IMR-90 (cell line): ENCODE results near the gene MGRN1. TPM values are rescaled to one million over a fixed set of nuclear protein-coding genes. Genes with fewer than 3 reads are reported as not detected.
A peak's percentile ranks its signal among the peaks of the same experiment; 100 is the strongest.

Experiments
- ATAC-seq: fragments of 200-7000 bp; cut with Tn5 transposase; 2 replicates; pipeline ENCODE4 v1.9.1; 2020; ENCODE audit warnings: low read depth, mild to moderate bottlenecking, moderate library complexity
- BruUV-seq: library from RNA; stranded (reverse); fragments of 400-500 nt; replicated peaks from 2 replicates; lab custom pipeline; 2021; lab: Mats Ljungman, UMichigan
- CTCF ChIA-PET: fragments of 300-600 bp; formaldehyde crosslinking; extraction: SDS; loops from one replicate; lab custom pipeline; 2021; ENCODE audit warnings: antibody characterized with exemption; lab: Yijun Ruan, JAX
- POLR2A ChIA-PET: fragments of 300-600 bp; sonication (Branson Sonifier 250); formaldehyde crosslinking; loops from one replicate; lab custom pipeline; 2022; ENCODE audit warnings: antibody characterized with exemption; ENCODE audit not compliant: unreplicated experiment; lab: Charles Lee
- DNase-seq: peaks from one replicate; pipeline ENCODE4 v3.0.0; 2013
- H2AFZ ChIP-seq: replicated peaks from 2 replicates; pipeline ENCODE3; 2013; ENCODE audit warnings: low read length, mild to moderate bottlenecking; ENCODE audit not compliant: poor library complexity
- H2AK5ac ChIP-seq: 2 replicates; pipeline ENCODE4 v1.6.1; 2013; ENCODE audit warnings: low read depth, low read length, inconsistent platforms
- H2AK9ac ChIP-seq: replicated peaks from 2 replicates; pipeline ENCODE3; 2013; ENCODE audit warnings: mild to moderate bottlenecking, low read depth, low read length, moderate library complexity; ENCODE audit not compliant: poor library complexity
- H2BK120ac ChIP-seq: 2 replicates; pipeline ENCODE4 v1.6.1; 2013; ENCODE audit warnings: low read depth, low read length, inconsistent platforms
- H2BK15ac ChIP-seq: 3 replicates; pipeline ENCODE4 v1.6.1; 2013; ENCODE audit warnings: low read depth, low read length, inconsistent platforms
- H2BK20ac ChIP-seq: 2 replicates; pipeline ENCODE4 v1.6.1; 2013; ENCODE audit warnings: low read depth, mild to moderate bottlenecking, inconsistent platforms, low read length, moderate library complexity
- H2BK5ac ChIP-seq: 2 replicates; pipeline ENCODE4 v1.6.1; 2013; ENCODE audit warnings: mild to moderate bottlenecking, low read depth, low read length, inconsistent platforms; ENCODE audit not compliant: poor library complexity, severe bottlenecking
- H3K14ac ChIP-seq: replicated peaks from 2 replicates; pipeline ENCODE4 v1.6.1; 2013; ENCODE audit warnings: low read depth, low read length, inconsistent platforms
- H3K18ac ChIP-seq: 2 replicates; pipeline ENCODE4 v1.6.1; 2013; ENCODE audit warnings: low read depth, low read length, control low read depth
- H3K23ac ChIP-seq: 2 replicates; pipeline ENCODE4 v1.6.1; 2013; ENCODE audit warnings: low read depth, low read length, inconsistent platforms
- H3K27ac ChIP-seq: 2 replicates; pipeline ENCODE4 v1.5.1; 2013; ENCODE audit warnings: mild to moderate bottlenecking, control low read depth, low read length; ENCODE audit not compliant: insufficient read depth
- H3K27me3 ChIP-seq: 2 replicates; pipeline ENCODE4 v1.6.1; 2013; ENCODE audit warnings: low read length; ENCODE audit not compliant: control insufficient read depth, insufficient read depth
- H3K36me3 ChIP-seq: 2 replicates; pipeline ENCODE4 v1.6.1; 2013; ENCODE audit warnings: low read length, mixed read lengths; ENCODE audit not compliant: control insufficient read depth, insufficient read depth
- H3K4ac ChIP-seq: 2 replicates; pipeline ENCODE4 v1.6.1; 2013; ENCODE audit warnings: low read depth, low read length, inconsistent platforms
- H3K4me1 ChIP-seq: 2 replicates; pipeline ENCODE4 v1.6.1; 2013; ENCODE audit warnings: low read length, mixed read lengths; ENCODE audit not compliant: control insufficient read depth, insufficient read depth
- H3K4me2 ChIP-seq: 2 replicates; pipeline ENCODE4 v1.6.1; 2013; ENCODE audit warnings: low read depth, mild to moderate bottlenecking, control low read depth, low read length, moderate library complexity
- H3K4me3 ChIP-seq: 2 replicates; pipeline ENCODE4 v1.5.1; 2013; ENCODE audit warnings: low read depth, mild to moderate bottlenecking, control low read depth, low read length, moderate library complexity; ENCODE audit not compliant: insufficient read depth
- H3K56ac ChIP-seq: 2 replicates; pipeline ENCODE4 v1.6.1; 2013; ENCODE audit warnings: low read length, inconsistent platforms; ENCODE audit not compliant: insufficient read depth; ENCODE audit errors: extremely low read depth
- H3K79me1 ChIP-seq, 2 experiments: 2 replicates each; pipeline ENCODE4 v1.6.1; 2013; ENCODE audit warnings: low read length in 2 of 2, inconsistent platforms in 1 of 2, low read depth in 1 of 2
- H3K9ac ChIP-seq: 2 replicates; pipeline ENCODE4 v1.6.1; 2013; ENCODE audit warnings: low read depth, low read length, control low read depth
- H3K9me1 ChIP-seq: 2 replicates; pipeline ENCODE4 v1.6.1; 2013; ENCODE audit warnings: low read length, inconsistent platforms; ENCODE audit not compliant: insufficient read depth
- H3K9me3 ChIP-seq: 2 replicates; pipeline ENCODE4 v1.6.1; 2013; ENCODE audit warnings: low read length; ENCODE audit not compliant: control insufficient read depth, insufficient read depth
- H4K20me1 ChIP-seq: 2 replicates; pipeline ENCODE4 v1.6.1; 2013; ENCODE audit warnings: low read length, inconsistent platforms; ENCODE audit not compliant: insufficient read depth
- H4K5ac ChIP-seq: 2 replicates; pipeline ENCODE4 v1.6.1; 2013; ENCODE audit warnings: mild to moderate bottlenecking, low read depth, low read length, control low read depth
- H4K8ac ChIP-seq, 2 experiments: 2 replicates each; pipeline ENCODE4 v1.6.1; 2013; ENCODE audit warnings: low read depth in 2 of 2, low read length in 2 of 2, control low read depth in 1 of 2, inconsistent platforms in 1 of 2
- H4K91ac ChIP-seq: 2 replicates; pipeline ENCODE4 v1.6.1; 2013; ENCODE audit warnings: low read depth, low read length, inconsistent platforms; ENCODE audit not compliant: insufficient read depth
- BHLHE40 ChIP-seq: fragments of 150-350 bp; IDR thresholded peaks from 2 replicates; pipeline ENCODE4 v1.6.1; 2016; ENCODE audit warnings: mild to moderate bottlenecking, low read depth, low read length
- MAFK ChIP-seq: IDR thresholded peaks from 2 replicates; pipeline ENCODE4 v1.6.1; 2012; ENCODE audit warnings: low read depth, low read length, improper control_type of control experiment
- MAZ ChIP-seq: IDR thresholded peaks from 2 replicates; pipeline ENCODE4 v1.6.1; 2012; ENCODE audit warnings: low read depth, mild to moderate bottlenecking, low read length, improper control_type of control experiment, moderate library complexity, borderline replicate concordance
- MXI1 ChIP-seq: IDR thresholded peaks from 2 replicates; pipeline ENCODE4 v1.6.1; 2012; ENCODE audit warnings: low read depth, mild to moderate bottlenecking, low read length, moderate library complexity, borderline replicate concordance
- RAD21 ChIP-seq: IDR thresholded peaks from 2 replicates; pipeline ENCODE4 v1.6.1; 2012; ENCODE audit warnings: low read length, improper control_type of control experiment
- WGBS, 2 experiments: methylation state at CpG; one replicate each; pipeline versions ENCODE4 v1.1.5 to v1.1.7; 2013; ENCODE audit warnings: missing lambda C conversion rate in 2 of 2; ENCODE audit not compliant: insufficient read length in 1 of 2; ENCODE audit errors: extremely low coverage in 2 of 2; 5-methylcytosine and 5-hydroxymethylcytosine counted together
- dilution Hi-C: fragments of 300-500 bp; cut with HindIII; formaldehyde crosslinking; loops from one replicate; pipeline ENCODE4 v1.14.3; 2018; ENCODE audit warnings: low sequenced_read_pairs; ENCODE audit not compliant: unreplicated experiment
- in situ Hi-C: fragments of 300-500 bp; cut with MboI; formaldehyde crosslinking; loops from 3 replicates; pipeline ENCODE4 v1.14.3; 2019; ENCODE audit warnings: low sequenced_read_pairs, inconsistent platforms, mixed read lengths
- intact Hi-C: fragments of 100-400 bp; cut with micrococcal nuclease; formaldehyde crosslinking; loops from 2 replicates; pipeline ENCODE4 v1.10.0; 2022
- polyA plus RNA-seq, 3 experiments: library from polyadenylated mRNA; depleted of rRNA; stranded (reverse); fragments of >200 nt; gene quantifications; 2 replicates each; pipeline ENCODE4 v1.2.3, GENCODE V29; 2012; ENCODE audit warnings: low replicate concordance in 1 of 3
- total RNA-seq: library from RNA; depleted of rRNA; stranded (reverse); fragments of >200 nt; gene quantifications from 2 replicates; pipeline ENCODE4 v1.2.3, GENCODE V29; 2012
- TF ChIP-seq, protein P1 (sequence below): fragments of 150-350 bp; IDR thresholded peaks from 2 replicates; pipeline ENCODE4 v1.6.1; 2016; ENCODE audit warnings: low read depth, mild to moderate bottlenecking, low read length, moderate library complexity, borderline replicate concordance

MGRN1 gene
- total and polyA plus RNA-seq, 2 of the 4 experiments (the other 2 are of a cell fraction) = 11.7 to 32.7 TPM

DNA sequence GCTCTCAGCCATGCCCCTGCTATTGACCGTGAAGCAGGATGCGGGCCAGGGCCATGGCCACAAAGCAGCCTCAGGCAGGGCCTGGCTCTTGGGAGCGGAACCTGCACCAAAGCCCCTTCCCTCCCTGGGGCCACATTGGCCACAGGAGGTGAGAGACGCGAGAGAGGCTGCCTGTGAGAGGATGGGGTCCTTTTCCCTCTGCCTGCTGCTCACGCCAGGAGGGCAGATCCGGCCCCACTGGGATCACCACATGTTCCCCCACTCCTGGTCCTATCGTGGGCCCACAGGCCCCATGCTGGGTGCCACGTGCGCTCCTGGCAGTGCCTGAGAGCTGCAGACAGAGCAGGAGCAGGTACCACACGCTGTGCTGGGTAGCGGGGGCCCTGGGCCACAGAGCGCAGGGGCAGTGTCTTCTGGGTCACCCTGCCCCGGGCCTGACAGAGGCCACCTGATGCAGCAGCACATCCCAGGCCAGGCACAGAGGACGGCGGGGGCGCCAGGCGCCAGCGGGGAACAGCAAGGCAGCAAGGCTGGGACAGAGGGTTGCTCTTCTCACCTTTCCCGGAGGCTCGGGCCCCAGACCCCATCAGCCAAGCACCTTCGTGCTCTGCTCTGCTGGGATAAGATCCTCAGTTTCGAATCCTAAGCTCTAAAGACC is 59.6 kb downstream of the MGRN1 start:
- POLR2A ChIA-PET = no interaction called here
- no peak overlapping the region for H2AK5ac ChIP-seq
- no peak overlapping the region for H3K4ac ChIP-seq
- H3K9me1 ChIP-seq = no peaks in the 10 kb centered on the region
- dilution Hi-C loops (no loop called here), in situ Hi-C loops (no loop called here), intact Hi-C loops (no loop called here)
- no peak overlapping the region for H4K8ac ChIP-seq
- DNase-seq = no peak
- ATAC-seq = no peak
- no peak overlapping the region for H3K4me3 ChIP-seq
- no peak overlapping the region for H4K5ac ChIP-seq
- no peak overlapping the region for H3K18ac ChIP-seq
- peaks cover 67% of the 10 kb centered on the region for H3K36me3 ChIP-seq
- peak overlapping the region; percentile 11 for H2AFZ ChIP-seq
- H4K20me1 ChIP-seq = no peaks in the 10 kb centered on the region; the same call in 1 of the 2 replicates
- 92% methylated on average over 12 of the region's 23 CpGs; no CpG with 5 or more reads in 1 of the 2 experiments for WGBS, 2 experiments
- no peak overlapping the region for H2AK9ac ChIP-seq
- H3K27me3 ChIP-seq = no peaks in the 10 kb centered on the region
- no peaks in the 10 kb centered on the region for H3K9me3 ChIP-seq
- H3K4me1 ChIP-seq = peaks cover 2% of the 10 kb centered on the region; the same call in 1 of the 2 replicates
- H3K4me2 ChIP-seq = no peak overlapping the region
- no peak overlapping the region for H3K14ac ChIP-seq
- no peak overlapping the region for H2BK120ac ChIP-seq
- no peak overlapping the region for H3K23ac ChIP-seq
- H3K79me1 ChIP-seq = peaks cover 0 to 9% of the 10 kb centered on the region in 2 experiments; a peak in 1 of 4 replicates
- H2BK20ac ChIP-seq = no peak overlapping the region
- H4K91ac ChIP-seq = no peak overlapping the region
- no peak overlapping the region for H3K56ac ChIP-seq
- CTCF ChIA-PET = interaction anchor here (0.6 kb wide), 1 partner anchor 184 kb away, joined by 4 read pairs; no protein-coding TSS in a partner anchor
- H3K27ac ChIP-seq = no peak overlapping the region
- H3K9ac ChIP-seq = no peak overlapping the region
- BruUV-seq = no TSS peak
- TF ChIP-seq MXI1 (no peak), MAFK (no peak), MAZ (no peak), RAD21 (no peak), BHLHE40 (no peak)
- TF ChIP-seq, protein P1, sequence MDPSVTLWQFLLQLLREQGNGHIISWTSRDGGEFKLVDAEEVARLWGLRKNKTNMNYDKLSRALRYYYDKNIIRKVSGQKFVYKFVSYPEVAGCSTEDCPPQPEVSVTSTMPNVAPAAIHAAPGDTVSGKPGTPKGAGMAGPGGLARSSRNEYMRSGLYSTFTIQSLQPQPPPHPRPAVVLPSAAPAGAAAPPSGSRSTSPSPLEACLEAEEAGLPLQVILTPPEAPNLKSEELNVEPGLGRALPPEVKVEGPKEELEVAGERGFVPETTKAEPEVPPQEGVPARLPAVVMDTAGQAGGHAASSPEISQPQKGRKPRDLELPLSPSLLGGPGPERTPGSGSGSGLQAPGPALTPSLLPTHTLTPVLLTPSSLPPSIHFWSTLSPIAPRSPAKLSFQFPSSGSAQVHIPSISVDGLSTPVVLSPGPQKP = no peak
- H2BK15ac ChIP-seq = no peak overlapping the region
- H2BK5ac ChIP-seq = no peak overlapping the region
